H1 (cell line): ENCODE measurements around the gene CXCL10. TPM values are rescaled to one million over a fixed set of nuclear protein-coding genes. Genes with fewer than 3 reads are reported as not detected.

Source experiments
- ATF2 ChIP-seq: IDR thresholded peaks from 2 replicates; pipeline ENCODE4 v1.6.1; 2012; ENCODE audit warnings: low read length, inconsistent platforms
- polyA plus RNA-seq, 7 experiments: library from polyadenylated mRNA; depleted of rRNA in 3 of 7; stranded (reverse) in 5 of 7; unstranded in 2 of 7; fragments of >200 nt in 5 of 7; fragments of 200-250 nt in 2 of 7; gene quantifications; 1 replicate in 5 of 7; 2 replicates in 1 of 7; 4 replicates in 1 of 7; pipeline versions ENCODE4 v1.2.1 to v1.2.3, GENCODE V29; 2011 to 2013; ENCODE audit warnings: missing spikeins in 2 of 7, mixed read lengths in 2 of 7
- total RNA-seq: library from RNA; stranded (reverse); fragmentation: NEBNext Ultra II Directional; extraction: Animal tissue kit (Norgen Biotek cat#: 25700); gene quantifications from 2 replicates; pipeline ENCODE4 v1.2.1, GENCODE V29; 2021

The CXCL10 gene
- total and polyA plus RNA-seq, 2 of the 8 experiments (the other 6 are each of a cell fraction or from before 2014, with no cell fraction given), result not detected

DNA sequence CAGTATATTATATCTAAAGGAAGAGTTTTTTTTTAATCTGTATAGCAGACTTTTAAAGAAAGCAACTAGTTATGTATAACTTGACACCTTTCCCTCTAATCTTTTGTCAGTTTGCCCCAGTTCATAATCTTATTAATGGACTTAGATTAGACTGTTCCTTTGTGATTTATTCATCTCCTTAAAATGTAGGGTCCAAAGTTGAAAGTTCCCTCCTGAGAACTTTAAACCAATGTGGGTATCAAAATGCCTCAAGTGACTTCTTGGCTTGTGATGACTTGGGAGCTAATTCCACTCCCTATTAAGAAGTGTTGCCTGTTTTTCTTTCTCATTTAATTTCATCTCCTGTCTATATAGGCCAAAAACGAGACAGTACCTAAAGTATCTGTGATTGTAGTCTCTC, 26.2 kb downstream of the CXCL10 start (continued):
- TF ChIP-seq ATF2, result no peak
